Measurements from ENCODE around the gene TCTA.
"Not testable (repeated sequence)": the region's sequence is repeated elsewhere in the genome, so short reads cannot be mapped to it uniquely, and the experiment has no call there.

TCTA gene

DNA sequence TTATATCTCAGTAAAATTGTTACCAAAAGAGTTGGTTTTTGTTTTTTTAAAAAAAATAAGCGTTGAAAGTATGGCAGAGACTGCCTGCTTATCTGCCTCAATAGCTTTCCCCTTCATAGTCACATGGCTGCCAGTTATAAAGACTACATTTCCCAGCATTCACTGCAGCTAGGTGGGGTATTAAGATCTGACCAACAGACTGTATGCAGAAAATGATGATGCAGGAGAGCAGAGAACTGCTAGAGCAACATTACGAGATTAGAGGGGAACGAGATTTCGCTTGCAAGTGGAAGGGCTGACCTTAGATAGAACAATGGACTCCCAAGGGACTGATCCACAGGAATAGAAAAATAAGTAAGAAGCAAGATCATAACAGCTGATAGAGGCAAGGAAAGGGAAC lies 14.8 kb upstream of the TCTA start:
- H3K4me3 ChIP-seq (ENCODE audit: low read depth, low read length): no peak overlapping the region
- TF ChIP-seq, protein P1, sequence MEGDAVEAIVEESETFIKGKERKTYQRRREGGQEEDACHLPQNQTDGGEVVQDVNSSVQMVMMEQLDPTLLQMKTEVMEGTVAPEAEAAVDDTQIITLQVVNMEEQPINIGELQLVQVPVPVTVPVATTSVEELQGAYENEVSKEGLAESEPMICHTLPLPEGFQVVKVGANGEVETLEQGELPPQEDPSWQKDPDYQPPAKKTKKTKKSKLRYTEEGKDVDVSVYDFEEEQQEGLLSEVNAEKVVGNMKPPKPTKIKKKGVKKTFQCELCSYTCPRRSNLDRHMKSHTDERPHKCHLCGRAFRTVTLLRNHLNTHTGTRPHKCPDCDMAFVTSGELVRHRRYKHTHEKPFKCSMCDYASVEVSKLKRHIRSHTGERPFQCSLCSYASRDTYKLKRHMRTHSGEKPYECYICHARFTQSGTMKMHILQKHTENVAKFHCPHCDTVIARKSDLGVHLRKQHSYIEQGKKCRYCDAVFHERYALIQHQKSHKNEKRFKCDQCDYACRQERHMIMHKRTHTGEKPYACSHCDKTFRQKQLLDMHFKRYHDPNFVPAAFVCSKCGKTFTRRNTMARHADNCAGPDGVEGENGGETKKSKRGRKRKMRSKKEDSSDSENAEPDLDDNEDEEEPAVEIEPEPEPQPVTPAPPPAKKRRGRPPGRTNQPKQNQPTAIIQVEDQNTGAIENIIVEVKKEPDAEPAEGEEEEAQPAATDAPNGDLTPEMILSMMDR (IDR thresholded peaks at IDR 0.05; ENCODE audit: borderline replicate concordance, insufficient read depth, low read depth, low read length): no peak

DNA sequence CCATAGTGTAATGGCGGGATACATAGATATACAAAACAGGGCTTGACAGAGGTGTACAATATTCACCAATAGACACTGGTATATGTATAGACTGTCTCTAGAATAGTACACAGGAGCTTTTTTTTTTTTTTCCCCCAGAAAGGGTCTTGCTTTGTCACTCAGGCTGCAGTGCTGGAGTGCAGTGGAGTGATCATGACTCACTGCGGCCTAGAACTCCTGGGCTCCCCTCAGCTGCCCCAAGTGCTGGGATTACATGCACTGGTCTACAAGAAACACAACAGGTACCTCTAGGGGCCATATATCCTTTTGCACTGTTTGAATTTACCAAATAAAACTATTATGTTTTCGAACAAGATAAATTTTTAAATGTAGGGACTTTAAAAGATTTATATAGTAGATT lies 12.8 kb upstream of the TCTA start:
- no peak overlapping the region for H3K4me3 ChIP-seq (ENCODE audit: low read depth, low read length)
- TF ChIP-seq, protein P1 (IDR thresholded peaks at IDR 0.05; ENCODE audit: borderline replicate concordance, insufficient read depth, low read depth, low read length): no peak

DNA sequence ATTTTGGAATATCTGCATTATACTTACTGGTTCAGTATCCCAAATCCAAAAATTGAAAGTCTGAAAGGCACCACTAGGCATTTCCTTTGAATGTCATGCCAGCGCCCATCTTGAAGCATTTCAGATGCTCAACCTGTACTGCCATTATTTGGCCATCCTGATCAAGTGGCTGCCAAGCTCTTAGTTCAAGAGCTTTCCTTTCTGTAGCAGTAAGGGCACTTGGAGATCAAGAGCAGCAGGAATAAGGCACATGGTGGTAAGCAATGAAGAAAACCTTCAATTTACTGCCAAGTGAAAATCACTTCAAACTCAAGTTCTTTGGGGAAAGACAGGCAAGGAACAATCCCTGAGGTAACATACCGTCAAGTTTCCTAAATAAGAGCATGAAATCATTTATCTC lies 10.5 kb upstream of the TCTA start:
- H3K4me3 ChIP-seq (ENCODE audit: low read depth, low read length): no peak overlapping the region
- TF ChIP-seq, protein P1 (IDR thresholded peaks at IDR 0.05; ENCODE audit: borderline replicate concordance, insufficient read depth, low read depth, low read length): no peak

DNA sequence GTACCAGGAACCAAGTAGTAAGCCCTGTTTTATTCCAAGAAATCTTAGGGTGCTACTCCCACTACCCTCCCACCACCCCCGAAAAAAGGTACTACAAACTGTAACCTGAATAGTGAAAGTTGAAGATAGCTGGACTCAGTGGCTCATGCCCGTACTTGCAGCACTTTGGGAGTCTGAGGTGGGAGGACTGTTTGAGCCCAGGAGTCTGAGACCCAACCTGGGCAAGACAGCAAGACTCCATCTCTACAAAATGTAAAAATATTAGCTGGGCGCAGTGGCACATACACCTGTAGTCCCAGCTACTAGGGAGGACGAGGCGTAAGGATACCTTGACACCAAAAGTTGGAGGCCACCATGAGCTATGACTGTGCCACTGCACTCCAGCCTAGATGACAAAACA lies 8.3 kb upstream of the TCTA start:
- H3K4me3 ChIP-seq (ENCODE audit: low read depth, low read length): no peak overlapping the region
- TF ChIP-seq, protein P1 (IDR thresholded peaks at IDR 0.05; ENCODE audit: borderline replicate concordance, insufficient read depth, low read depth, low read length): no peak

DNA sequence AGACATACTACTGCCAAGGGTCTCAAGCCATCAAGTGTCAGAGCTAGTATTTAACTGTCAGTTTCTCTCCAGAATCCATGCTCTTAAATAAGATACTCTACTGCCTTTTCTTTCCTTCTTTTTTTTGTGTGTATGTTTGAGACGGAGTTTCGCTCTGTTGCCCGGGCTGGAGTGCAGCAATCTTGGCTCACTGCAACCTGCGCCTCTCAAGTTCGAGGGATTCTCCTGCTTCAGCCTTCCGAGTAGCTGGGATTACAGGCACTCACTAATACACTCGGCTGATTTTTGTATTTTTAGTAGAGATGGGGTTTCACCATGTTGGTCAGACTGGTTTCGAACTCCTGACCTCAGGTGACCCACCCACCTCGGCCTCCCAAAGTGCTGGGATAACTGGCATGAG lies 6.7 kb upstream of the TCTA start:
- H3K4me3 ChIP-seq (ENCODE audit: low read depth, low read length): not testable (repeated sequence)

DNA sequence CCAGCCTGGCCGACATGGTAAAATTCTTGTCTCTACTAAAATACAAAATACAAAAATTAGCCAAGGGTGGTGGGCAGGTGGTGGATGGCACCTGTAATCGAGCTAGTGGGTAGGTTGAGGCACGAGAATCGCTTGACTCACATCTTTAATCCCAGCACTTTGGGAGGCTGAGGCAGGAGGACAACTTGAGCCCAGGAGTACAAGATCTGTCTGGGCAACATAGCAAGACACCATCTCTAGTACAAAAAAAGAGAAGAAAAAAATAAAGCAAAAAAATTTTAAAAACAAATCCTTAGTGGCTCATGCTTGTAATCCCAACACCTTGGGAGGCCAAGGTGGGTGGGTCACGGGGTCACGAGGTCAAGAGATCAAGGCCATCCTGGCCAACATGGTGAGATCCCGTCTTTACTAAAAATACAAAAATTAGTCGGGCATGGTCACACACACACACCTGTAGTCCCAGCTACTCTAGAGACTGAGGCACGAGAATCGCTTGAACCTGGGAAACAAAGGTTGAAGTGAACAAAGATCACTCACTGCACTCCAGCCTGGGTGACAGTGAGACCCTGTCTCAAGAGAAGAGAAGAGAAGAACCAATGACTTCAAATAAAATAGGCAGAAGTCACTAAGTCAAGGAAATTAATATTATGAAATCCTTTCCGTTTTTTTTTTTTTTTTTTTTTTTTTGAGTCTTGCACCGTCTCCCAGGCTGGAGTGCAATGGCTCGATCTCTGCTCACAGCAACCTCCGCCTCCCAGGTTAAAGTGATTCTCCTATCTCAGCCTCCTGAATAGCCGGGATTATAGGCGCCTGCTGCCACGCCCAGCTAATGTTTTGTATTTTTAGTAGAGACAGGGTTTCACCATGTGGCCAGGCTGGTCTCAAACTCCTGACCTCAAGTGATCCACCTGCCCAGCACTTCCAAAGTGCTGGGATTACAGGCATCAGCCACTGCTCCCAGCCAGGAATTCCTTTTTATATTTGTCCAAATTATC lies 5.4 kb upstream of the TCTA start:
- no peak overlapping the region for H3K4me3 ChIP-seq (ENCODE audit: low read depth, low read length)
- TF ChIP-seq, protein P1 (IDR thresholded peaks at IDR 0.05; ENCODE audit: borderline replicate concordance, insufficient read depth, low read depth, low read length): no peak

DNA sequence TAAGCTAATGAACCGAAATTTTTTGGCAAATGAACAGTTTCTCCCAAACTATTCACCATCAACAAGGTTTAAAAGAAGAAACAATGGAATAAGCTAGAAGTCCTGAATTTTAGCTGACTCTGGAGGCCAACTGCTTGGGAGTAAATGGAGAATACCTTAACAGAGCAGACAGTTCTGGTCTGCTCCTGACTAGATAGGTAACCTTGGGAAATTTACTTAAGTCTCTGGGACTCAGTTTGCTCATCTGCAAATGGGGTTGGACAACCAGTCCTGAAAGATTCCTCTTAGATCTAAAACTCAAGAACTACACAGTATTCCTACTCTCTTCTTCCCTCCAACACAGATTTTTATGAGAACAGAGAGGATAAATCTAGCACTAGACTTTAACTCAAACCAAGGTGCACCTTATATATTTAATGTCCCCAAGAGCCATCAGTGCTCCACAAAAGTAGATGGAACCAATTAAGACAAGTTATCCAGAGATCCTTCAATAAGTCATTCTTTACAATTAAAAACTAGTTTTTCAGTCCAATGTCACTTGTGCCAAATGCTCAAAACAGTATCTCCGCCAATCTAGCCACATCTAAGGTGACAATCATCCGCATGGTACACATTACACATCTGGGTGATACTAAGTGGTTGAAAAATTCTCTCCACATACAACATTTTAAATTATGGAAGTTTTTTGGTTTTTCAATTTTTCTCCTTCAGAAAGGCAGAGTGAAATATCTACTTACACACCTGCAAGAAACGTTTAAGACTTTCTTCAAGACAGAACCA lies 2.0 kb upstream of the TCTA start:
- TF ChIP-seq, protein P1 (IDR thresholded peaks at IDR 0.05; ENCODE audit: borderline replicate concordance, insufficient read depth, low read depth, low read length): no peak

More for the DNA sequence above, 2.0 kb upstream of the TCTA start:
- peak overlapping the region; percentile 78 for H3K4me3 ChIP-seq (ENCODE audit: low read depth, low read length)
